ENCODE data around the gene SLC26A6. TPM values are rescaled to one million over a fixed set of nuclear protein-coding genes. Genes with fewer than 3 reads are reported as not detected.

The SLC26A6 gene
- polyA plus RNA-seq, 1 donor from 2014 or later, result 23.6 TPM

DNA sequence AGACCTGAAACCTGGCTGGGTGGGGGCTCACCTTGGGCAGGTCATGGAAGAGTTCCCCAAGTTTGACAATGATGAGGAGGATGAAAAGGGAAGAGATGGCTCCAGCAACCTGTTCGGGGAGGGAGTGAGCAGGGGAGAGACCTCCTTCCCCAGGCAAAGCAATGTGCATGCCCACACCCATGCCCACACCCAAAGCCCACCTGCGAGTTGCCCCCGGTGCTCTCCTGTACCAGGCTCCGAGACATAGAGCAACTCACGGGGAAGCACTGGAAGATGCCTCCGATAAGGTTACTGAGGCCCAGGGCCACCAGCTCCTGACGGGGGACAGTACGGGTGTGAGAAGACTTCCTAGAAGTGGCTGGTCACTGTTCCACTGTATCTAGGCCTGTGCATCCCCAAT, 4.9 kb downstream of the SLC26A6 start:
- Histone ChIP-seq H2AFZ (ENCODE audit: low read depth, low read length) (no peak overlapping the region), H3K9me2 (ENCODE audit: insufficient read depth, low read length) (no peaks in the 10 kb centered on the region), H3K4me2 (ENCODE audit: low read length) (no peak overlapping the region), H3K36me3 (ENCODE audit: insufficient read depth, low read length) (no peaks in the 10 kb centered on the region), H3K9ac (ENCODE audit: low read length) (no peak overlapping the region), H4K20me1 (ENCODE audit: insufficient read depth) (no peaks in the 10 kb centered on the region), H3K27ac (ENCODE audit: low read length) (no peak overlapping the region), H3K79me2 (replicated peaks; ENCODE audit: insufficient read depth, low read length) (no peaks in the 10 kb centered on the region), H3K4me3 (ENCODE audit: low read length) (no peak overlapping the region), H3F3A (ENCODE audit: insufficient read depth, low read length, poor library complexity, severe bottlenecking) (no peaks in the 10 kb centered on the region), H3K9me3 (ENCODE audit: low read length) (no peaks in the 10 kb centered on the region), H3K27me3 (ENCODE audit: insufficient read depth, low read depth, low read length) (no peaks in the 10 kb centered on the region)
- TF ChIP-seq REST (IDR thresholded peaks at IDR 0.05; ENCODE audit: borderline replicate concordance) (no peak), SMC3 (conservative IDR thresholded peaks at IDR 0.05; ENCODE audit: poor library complexity) (no peak), RAD21 (conservative IDR thresholded peaks at IDR 0.05) (no peak), MXI1 (conservative IDR thresholded peaks at IDR 0.05; ENCODE audit: poor library complexity, severe bottlenecking) (no peak), POLR2AphosphoS5 (IDR thresholded peaks at IDR 0.05) (no peak), TAF1 (IDR thresholded peaks at IDR 0.05; ENCODE audit: low read depth) (no peak), EZH2 (IDR thresholded peaks at IDR 0.05; ENCODE audit: borderline replicate concordance, insufficient read depth, low read length, poor library complexity, severe bottlenecking) (no peak), EP300 (conservative IDR thresholded peaks at IDR 0.05; ENCODE audit: poor library complexity, severe bottlenecking) (no peak)
- TF ChIP-seq, protein P1, sequence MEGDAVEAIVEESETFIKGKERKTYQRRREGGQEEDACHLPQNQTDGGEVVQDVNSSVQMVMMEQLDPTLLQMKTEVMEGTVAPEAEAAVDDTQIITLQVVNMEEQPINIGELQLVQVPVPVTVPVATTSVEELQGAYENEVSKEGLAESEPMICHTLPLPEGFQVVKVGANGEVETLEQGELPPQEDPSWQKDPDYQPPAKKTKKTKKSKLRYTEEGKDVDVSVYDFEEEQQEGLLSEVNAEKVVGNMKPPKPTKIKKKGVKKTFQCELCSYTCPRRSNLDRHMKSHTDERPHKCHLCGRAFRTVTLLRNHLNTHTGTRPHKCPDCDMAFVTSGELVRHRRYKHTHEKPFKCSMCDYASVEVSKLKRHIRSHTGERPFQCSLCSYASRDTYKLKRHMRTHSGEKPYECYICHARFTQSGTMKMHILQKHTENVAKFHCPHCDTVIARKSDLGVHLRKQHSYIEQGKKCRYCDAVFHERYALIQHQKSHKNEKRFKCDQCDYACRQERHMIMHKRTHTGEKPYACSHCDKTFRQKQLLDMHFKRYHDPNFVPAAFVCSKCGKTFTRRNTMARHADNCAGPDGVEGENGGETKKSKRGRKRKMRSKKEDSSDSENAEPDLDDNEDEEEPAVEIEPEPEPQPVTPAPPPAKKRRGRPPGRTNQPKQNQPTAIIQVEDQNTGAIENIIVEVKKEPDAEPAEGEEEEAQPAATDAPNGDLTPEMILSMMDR (IDR thresholded peaks at IDR 0.05; ENCODE audit: poor library complexity, severe bottlenecking), result no peak

DNA sequence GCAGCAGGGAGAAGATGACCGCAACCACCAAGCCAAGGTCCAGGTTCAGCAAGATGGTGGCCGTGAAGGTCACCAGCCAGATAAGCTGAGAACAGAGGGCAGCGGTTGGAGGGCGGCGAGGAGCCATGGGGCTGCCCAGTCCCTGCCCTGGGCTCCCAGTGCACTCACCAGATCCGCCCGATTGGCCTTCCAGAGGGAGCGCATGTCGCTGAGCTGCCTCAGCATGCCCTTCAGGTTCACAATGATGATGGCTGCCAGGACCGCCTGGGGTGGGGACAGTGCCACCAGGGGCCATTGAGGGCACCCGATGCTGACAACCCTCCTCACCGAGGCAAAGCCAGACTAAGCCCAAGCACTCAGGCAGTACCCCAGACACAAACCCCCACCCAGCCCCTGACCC, 5.4 kb downstream of the SLC26A6 start:
- no peak overlapping the region for H2AFZ ChIP-seq (ENCODE audit: low read depth, low read length)
- no peaks in the 10 kb centered on the region for H4K20me1 ChIP-seq (ENCODE audit: insufficient read depth)
- H3K9ac ChIP-seq (ENCODE audit: low read length), result no peak overlapping the region
- H3K4me3 ChIP-seq (ENCODE audit: low read length), result no peak overlapping the region
- H3K27me3 ChIP-seq (ENCODE audit: insufficient read depth, low read depth, low read length), result no peaks in the 10 kb centered on the region
- H3K9me3 ChIP-seq (ENCODE audit: low read length), result no peaks in the 10 kb centered on the region
- H3F3A ChIP-seq (ENCODE audit: insufficient read depth, low read length, poor library complexity, severe bottlenecking), result no peaks in the 10 kb centered on the region
- no peaks in the 10 kb centered on the region for H3K36me3 ChIP-seq (ENCODE audit: insufficient read depth, low read length)
- no peak overlapping the region for H3K4me2 ChIP-seq (ENCODE audit: low read length)
- no peaks in the 10 kb centered on the region for H3K79me2 ChIP-seq (replicated peaks; ENCODE audit: insufficient read depth, low read length)
- TF ChIP-seq EP300 (conservative IDR thresholded peaks at IDR 0.05; ENCODE audit: poor library complexity, severe bottlenecking), result no peak
- TF ChIP-seq, protein P1 (IDR thresholded peaks at IDR 0.05; ENCODE audit: poor library complexity, severe bottlenecking), result no peak
- TF ChIP-seq RAD21 (conservative IDR thresholded peaks at IDR 0.05), result no peak
- no peak for TF ChIP-seq MXI1 (conservative IDR thresholded peaks at IDR 0.05; ENCODE audit: poor library complexity, severe bottlenecking)
- no peak for TF ChIP-seq EZH2 (IDR thresholded peaks at IDR 0.05; ENCODE audit: borderline replicate concordance, insufficient read depth, low read length, poor library complexity, severe bottlenecking)
- no peak for TF ChIP-seq POLR2AphosphoS5 (IDR thresholded peaks at IDR 0.05)
- TF ChIP-seq TAF1 (IDR thresholded peaks at IDR 0.05; ENCODE audit: low read depth), result no peak
- no peak for TF ChIP-seq SMC3 (conservative IDR thresholded peaks at IDR 0.05; ENCODE audit: poor library complexity)
- no peak for TF ChIP-seq REST (IDR thresholded peaks at IDR 0.05; ENCODE audit: borderline replicate concordance)
- no peak overlapping the region for H3K27ac ChIP-seq (ENCODE audit: low read length)
- no peaks in the 10 kb centered on the region for H3K9me2 ChIP-seq (ENCODE audit: insufficient read depth, low read length)
